GM12875 (cell line): ENCODE results near the gene MEX3B.
"Not testable (repeated sequence)": the region's sequence is repeated elsewhere in the genome, so short reads cannot be mapped to it uniquely, and the experiment has no call there.

ENCODE experiments used
- H3K4me3 ChIP-seq: one replicate; pipeline ENCODE4 v1.5.1; 2011; ENCODE audit warnings: low read depth, low read length, control low read depth
- CTCF ChIP-seq: IDR thresholded peaks from 2 replicates; pipeline ENCODE4 v1.5.1; 2011; ENCODE audit warnings: low read depth, mild to moderate bottlenecking, control low read depth, inconsistent platforms, low read length, moderate library complexity, borderline replicate concordance; ENCODE audit not compliant: insufficient read depth

The MEX3B gene

GRCh38 chr15:82005239-82005638 lies 40.6 kb downstream of the MEX3B start:
- no peak overlapping the region for H3K4me3 ChIP-seq
- TF ChIP-seq CTCF, result no peak

- H3K4me3 ChIP-seq, result no peak overlapping the region
- TF ChIP-seq CTCF, result no peak
These were observed 41.9 kb downstream of the MEX3B start for GRCh38 chr15:82003916-82004315.

- not testable (repeated sequence) for H3K4me3 ChIP-seq
These were observed 50.7 kb downstream of the MEX3B start for GRCh38 chr15:81995081-81995480.

- no peak overlapping the region for H3K4me3 ChIP-seq
- no peak for TF ChIP-seq CTCF
These were observed 53.3 kb downstream of the MEX3B start for GRCh38 chr15:81992523-81992922.
